Stimulated activated CD4-positive, alpha-beta T cell treated with anti-CD3 and anti-CD28 coated beads, Interleukin-2, amount 100 ng/mL, for 48 hours (primary cell): ENCODE measurements around the gene NFIL3.

ENCODE experiments used
- DNase-seq, 2 donors: peaks; one replicate each; pipeline ENCODE4 v3.0.0-alpha.2; 2020

NFIL3 gene

DNA sequence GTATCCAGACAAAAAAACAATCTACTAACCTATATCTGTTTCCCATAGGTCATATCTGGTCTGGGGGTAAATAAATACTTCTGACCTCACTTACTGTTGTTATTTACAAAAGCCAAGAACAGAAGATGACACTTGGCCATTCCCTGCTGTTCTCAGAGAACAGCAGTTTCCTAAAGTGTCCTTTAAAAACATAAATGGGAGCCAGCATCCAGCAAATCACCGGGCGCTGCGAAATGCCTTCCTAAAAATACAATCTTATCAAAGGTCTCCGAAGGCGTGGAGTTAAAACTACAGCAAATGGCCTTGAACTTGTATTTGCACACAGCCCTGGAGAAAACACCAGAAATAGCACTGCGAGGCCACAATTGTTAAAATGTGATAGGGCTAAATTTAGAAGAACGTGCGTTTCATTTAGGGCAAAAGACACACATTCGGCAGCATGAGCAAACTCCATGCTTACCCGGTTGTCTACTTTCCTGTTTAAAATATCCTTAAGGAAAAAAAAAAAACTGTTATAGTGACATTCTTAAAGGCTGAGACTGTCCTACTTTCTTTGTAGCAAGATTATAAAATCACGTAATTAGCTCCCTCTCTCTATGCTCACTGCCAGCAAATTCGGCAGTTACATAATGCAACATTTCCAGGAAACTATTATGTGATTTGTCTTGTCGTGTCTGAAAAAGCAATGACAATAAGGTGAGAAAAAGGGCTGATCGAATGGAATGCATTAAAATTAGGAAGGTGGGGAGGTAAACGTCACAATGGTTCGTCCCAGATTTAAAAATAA, 1.5 kb downstream of the NFIL3 start:
- DNase-seq, result no peak

DNA sequence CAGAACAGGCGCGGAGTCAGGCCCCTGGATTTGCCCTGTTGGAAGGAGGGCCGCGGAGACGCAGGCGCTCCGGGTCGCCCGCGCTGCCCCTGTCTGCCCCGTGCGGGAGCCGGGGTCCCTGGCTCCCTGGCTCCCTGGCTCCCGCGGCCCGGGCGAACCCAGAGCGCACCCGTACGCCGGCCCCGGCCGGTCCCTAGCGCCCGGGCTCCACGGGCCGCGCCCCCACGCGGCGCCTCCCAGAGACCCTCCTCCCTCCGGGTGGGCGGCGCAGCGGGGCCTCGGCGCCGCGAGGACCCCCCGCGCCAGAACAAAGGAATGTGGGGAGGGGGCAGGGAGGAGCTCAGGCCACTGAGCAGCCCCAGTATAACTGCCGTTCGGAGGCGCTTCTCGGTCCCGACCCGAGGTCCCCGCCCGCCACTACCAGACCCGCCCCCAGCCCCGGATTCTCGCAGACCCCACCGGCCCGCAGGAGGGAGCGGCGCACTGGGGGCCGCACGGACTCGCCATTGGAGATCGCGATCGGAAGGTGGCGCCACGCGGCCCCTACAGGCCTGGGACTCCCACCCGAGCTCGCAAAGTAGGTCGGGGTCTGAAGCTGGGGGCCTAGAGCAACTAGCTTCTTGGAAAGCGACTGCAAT, 2.4 kb downstream of the NFIL3 start:
- no peak for DNase-seq

DNA sequence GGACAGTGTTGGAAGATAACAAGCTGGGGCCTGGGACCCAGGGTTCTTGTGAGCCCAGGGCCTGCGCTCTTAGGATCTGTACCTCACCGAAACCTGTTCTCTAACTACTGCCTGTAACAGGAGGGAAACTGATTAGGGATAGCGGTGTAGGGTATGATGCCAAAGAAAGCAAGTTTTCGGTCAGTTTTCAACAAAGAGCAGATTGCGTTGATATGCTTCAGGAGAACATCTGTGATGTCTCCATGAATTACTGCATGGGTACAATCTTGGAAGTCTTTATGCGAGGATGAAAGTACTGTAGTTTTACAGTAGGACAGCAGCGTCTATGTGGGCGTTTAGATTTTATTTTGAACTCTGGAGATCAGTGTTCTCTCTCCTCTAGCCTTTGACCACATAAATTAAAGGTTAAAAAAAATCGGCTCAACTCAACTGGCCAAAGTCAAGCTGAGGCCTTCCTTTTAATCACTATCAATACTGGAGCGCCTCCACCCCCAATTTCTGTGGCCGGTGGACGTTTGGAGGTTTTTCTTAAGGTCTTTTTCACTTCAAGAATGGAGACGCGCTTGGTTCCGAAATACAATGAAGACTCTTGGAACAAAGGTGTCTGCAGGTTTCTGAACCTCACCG, 3.0 kb downstream of the NFIL3 start:
- DNase-seq, result no peak

- DNase-seq, result no peak
These were observed 4.1 kb downstream of the NFIL3 start for GRCh38 chr9:91419222-91420191.

- no peak for DNase-seq
These were observed 5.4 kb downstream of the NFIL3 start for GRCh38 chr9:91418215-91418610.

DNA sequence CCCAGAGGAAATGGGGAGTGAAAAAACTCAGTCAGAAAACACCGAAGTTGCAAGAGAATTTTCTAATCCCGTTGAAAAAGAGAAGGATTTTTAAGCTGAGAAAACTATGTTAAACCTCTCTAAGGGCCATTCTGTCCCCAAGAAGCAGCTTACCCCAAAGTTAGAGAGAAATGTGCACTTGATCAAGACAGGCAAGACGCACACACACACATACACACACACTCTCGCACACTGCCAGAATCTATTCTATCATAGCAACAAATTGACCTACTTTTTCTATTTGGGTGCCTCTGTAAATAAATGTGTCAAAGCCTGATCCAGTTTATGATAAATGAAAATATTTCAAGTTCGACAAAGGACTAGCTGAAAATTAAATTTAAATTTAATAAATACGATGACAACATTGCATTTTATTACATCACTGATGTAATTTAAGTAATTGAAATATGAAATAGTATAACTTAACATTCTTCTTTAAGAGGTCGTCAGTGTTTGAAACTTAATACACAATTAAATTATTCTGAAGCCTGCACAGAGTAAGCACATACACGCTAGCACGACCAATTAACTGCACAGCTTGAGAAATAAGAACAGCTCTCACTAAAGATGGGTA, 5.9 kb downstream of the NFIL3 start:
- DNase-seq, result no peak

DNA sequence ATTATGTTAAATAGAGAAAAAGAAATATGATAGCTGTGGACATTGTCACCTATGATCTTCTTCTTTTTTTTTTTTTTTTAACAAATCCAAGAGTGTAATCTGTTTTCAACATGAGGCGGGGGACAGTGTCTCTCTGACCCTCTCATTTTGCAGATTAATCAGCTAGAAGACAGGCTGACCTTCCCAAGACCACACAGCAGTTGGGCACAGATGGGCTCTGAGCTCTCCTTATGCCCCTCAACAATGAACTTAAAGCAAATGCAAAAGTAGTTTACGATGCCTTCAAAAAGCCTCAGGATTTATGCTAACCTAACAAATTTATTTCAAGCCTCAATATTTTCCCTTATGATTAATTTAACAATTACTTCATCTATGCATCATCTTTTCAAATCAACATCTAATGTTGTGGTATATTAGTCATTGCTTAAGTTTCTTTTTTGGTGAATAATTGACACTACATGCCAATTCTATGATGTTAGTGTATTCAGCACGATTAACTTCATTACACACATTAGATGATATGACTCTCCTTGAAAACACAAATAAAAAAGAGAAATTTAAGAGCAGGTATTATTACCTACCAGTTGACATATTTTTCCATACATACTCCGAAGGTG, 7.4 kb downstream of the NFIL3 start:
- no peak for DNase-seq

- DNase-seq, result no peak
These were observed 8.3 kb downstream of the NFIL3 start for GRCh38 chr9:91415290-91415689.

GRCh38 chr9:91412941-91413340, 10.7 kb downstream of the NFIL3 start:
- no peak for DNase-seq

GRCh38 chr9:91411096-91411771, 12.4 kb downstream of the NFIL3 start:
- no peak for DNase-seq

DNA sequence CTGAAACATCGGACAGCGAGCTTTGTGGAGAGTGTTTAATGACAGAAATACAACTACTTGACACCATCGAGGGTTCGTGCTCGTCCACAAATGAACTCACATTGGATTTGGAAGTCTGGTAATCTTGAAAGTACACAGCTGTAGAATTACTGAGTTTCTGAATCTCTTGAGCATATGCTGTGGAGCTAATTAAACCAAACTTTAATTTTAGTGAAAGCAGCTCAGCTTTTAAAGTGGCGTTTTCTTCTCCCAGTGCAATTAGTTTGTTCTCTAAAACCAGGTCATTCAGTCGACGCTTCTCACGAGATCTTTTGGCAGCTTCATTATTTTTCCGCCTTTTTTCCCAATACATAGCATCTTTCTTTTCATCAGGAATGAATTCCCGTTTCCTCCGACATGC, 13.5 kb downstream of the NFIL3 start:
- no peak for DNase-seq

DNA sequence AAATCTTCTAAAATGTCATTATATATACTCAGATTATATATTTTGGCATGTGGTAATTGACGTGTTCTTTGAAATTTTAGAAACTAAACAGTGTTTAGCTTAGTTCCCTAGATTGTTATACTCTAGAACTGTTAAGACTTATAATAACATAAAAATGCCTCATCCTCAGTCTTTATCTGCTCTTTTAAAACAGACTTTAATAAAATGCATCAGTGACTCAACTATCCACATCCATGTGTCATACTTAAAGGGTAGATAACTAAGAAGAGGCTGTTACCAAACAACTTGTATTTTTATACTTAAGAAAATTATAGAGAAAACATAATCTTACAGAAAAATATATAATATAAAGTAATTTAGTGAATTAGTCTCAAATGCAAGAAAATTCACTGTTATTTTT, 15.2 kb downstream of the NFIL3 start:
- no peak for DNase-seq

DNA sequence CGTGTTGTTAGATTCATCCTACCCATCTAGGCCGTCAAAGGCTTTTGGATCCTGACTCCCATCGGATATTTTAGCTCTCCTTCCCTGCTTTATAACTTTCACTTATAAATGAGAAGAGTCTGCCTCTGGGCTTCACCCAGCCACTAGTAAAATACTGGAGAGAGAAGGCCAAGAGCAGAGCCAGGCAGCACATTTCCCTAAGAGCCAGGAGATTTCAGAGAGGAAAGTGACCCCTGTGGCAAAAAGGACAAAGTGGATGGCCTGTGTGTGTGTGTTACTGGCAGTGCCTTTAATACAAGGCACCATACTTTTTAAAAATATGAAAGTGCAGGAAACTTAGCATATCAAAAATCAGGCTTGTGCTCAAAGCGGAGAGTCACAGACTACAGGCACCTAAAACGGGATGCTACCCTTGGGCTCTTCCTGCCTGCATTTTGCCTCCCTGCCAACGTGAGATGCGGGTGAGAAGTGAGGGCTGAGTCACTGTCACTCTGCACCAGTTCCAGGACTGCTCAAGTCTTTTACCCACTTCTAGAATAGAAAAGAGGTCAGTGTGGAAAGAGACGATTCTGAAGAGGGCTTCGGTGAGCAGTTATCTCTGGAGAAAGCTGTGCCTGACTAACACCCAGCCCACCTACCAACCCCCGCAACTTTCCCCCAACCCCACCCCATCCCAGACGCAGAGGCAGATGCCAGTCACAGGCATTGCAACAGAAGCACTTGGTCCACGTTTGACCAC, 15.9 kb downstream of the NFIL3 start:
- no peak for DNase-seq

DNA sequence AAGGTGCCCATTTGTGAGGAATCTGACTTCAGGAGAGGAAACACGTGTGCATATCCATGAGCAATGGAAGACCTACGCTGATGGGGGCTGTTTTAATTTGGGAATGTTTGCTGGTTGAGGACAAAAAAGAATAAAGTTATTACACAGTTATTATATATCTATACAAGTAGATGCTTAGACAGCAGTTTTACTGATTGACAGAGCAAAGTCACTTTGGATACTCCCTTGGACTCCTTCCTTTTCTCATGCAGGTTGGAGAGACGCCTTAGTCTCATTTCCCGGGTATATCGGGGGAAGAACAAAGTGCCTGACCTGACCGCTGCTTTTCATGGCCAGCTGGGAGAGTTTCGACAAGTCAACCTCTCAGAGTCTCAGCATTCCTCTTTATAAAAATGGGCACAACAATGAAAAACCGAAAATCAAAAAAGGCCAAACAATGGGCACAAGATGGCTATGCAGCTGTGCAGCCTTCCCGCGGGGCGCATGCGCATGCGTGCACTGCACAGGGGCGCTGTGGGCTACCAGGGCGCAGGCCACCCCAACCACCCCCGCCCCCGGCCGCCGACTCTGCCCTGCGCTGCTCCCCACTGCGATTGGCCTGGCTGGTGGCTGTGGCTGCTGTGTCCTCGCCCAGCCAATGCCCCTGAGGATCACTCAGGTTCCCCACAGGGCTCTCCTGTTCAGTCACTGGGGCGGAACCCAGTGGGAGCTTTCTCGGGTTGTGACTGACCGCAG, 18.1 kb downstream of the NFIL3 start:
- no peak for DNase-seq

DNA sequence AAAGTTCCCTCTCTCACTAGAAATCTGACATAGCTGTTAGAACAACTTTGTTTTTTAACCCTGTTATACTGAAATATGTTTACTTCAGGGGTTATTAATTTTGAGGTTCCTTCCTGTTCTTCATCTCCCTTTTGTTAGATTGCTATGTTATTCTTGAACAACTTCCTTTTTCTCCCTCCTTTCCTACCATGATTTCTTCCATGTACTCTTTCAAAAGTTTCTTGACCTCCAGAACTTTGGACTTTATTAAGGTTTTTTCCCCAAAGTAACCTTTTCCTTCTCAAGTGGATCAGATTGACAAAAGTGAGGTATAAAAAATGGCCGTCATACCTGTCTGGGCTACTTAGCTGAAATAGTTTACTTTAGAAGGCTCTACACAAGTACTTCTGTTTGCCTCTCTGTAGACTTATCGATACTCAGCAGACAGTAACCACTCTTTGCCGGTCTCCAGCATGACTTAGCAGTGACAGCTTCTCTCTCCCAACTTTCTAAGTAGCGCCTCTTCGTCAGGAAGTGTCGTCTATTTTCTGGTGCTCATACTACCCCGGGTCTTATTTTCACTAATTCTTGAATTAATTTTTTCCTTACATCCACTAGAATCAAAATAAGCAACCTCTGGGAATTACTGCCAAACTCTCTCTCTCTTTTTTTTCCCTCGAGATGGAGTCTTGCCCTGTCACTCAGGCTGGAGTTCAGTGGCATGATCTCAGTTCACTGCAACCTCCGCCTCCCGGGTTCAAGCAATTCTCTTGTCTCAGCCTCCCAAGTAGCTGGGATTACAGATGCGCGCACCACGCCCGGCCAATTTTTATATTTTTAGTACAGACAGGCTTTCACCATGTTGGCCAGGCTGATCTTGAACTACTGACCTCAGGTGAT, 19.7 kb downstream of the NFIL3 start:
- no peak for DNase-seq

DNA sequence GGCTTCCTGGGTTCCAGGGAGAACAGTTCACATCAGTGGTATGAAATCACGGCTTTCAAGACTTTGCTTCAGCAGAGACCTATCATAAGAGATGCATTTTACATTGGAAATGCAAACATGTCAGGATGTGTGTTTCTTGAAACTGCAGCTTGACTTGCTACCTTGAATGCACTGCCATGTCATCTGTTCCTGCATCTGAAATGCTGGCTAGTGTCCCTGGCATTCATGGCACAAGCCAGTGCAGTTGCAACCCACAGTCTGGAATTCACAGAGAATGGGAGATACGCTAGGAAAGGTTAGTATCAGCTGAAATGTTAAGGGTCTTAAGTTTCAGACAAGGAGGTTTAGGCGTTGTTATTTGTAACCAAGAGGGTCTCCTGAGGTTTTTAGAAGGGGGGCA, 24.7 kb downstream of the NFIL3 start:
- DNase-seq, result no peak

GRCh38 chr9:91395553-91396471, 27.8 kb downstream of the NFIL3 start:
- no peak for DNase-seq

- no peak for DNase-seq
These were observed 28.5 kb downstream of the NFIL3 start for GRCh38 chr9:91395106-91395552.
